Measurements from ENCODE around the gene SMURF2.

Gene SMURF2

DNA sequence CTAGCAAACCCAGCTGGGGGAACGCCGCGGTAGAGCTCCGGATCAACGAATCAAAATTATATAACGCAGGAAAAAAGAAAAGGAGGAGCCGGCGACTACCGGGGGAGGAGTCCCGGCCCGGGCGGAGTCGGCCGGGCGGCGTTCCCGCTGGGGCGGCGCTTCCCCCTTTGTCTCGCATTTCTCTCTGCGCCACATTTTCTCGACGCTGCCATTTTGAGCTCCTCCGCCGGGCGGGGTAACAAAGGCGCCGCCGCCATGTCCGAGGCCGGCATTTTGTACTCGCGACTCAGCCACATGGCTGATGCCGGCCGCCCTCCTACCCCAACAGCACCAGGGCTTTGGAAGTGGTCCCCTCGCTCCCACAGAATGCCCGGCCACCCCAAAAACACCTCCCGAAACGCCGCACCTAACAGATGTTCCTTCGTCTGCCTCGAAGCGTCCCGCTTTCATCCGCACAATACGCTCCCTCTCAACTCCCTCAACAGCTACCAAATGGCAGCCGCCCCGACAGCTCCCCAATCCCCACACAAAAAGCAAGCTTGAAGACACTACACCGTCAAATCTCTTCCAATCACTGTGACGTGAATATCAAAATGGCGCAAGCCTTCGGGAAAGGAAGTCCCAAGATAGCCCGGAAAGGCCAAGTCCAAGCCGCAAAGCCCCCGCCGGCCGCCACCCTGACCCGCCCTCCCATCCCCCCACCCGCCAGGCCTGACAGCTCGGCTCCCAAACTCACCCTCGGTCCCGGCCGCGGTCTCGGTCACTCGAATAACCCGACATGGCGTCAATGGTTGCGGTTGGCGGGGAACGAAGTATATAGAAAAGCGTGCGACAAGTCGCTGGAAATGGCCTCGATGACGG is 156.5 kb downstream of the SMURF2 start:
- DNase-seq, result peak in 57 of 58 donors; percentile 38 to 91 (median 81)

DNA sequence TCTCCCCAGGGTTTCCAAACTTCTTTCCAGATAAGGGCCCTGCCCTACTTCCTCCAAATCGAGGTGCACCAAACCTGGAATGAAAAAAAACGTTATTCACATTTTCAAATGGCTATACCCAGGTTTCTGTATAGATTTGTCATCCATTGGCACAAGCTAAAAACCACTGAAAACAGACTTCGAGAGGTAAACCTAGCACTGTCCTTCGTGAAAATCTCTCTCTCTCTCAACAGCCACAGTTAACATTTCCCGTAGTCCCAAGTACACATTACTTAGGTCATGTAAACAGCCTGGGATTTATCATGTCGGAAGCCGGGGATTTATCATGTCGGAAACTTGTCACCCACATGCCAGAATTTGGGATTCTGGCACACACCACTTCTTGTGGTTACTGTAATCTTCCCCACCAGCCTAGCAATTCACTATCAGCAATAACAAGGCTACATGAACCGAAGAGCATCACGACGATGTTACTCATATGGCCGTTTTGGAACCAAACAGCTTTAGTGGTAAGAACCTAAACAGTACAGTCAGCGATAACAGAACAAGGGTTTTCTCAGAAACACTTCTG is 157.3 kb downstream of the SMURF2 start:
- no peak for DNase-seq

GRCh38 chr17:64503821-64504768 is 158.0 kb downstream of the SMURF2 start:
- DNase-seq, result no peak

GRCh38 chr17:64503341-64503740 is 158.8 kb downstream of the SMURF2 start:
- DNase-seq, result no peak

- no peak for DNase-seq
These were observed 159.3 kb downstream of the SMURF2 start for GRCh38 chr17:64502809-64503208.

GRCh38 chr17:64502021-64502420 is 160.1 kb downstream of the SMURF2 start:
- no peak for DNase-seq

DNA sequence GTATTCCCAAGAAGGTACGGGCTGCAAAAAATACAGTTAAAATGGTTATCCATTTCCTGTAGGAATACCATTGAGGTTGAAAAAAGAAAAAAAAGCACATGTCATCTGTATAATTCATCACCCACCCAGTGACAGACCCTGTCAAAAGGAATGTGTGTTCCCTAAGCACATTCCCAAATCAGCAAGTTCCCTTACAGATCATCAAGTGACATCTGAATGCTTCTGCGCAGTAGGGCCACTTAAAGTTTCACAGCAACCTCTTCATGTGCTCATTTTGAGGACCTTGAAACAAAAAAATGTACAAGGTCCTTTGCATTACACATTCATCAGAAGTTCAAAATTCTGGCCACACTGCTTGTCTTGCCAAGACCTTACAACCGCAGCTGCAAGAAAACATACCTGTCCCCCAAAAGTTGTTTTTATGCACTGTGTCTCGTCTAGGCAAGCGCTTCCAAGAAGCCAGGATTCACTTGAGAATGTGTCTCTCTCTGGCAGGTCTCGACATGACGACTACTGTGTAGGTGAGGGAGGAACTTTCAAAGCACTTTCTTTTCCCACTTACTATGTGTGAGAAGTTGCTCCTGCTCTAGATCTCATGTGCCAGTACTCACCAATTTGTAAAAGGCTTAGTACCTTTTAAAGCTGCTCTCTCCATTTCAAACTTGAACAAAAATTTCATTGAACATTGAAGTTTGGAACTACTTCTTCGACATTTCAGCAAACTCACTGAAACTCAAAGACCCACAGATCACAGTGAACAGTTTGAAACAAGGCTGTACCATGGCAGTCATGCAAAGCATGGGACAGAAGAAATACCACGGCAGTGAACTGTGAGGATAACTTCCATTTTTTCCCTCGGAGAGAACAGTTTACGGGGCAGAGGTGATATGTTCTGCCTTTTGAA is 161.0 kb downstream of the SMURF2 start:
- DNase-seq, result no peak

DNA sequence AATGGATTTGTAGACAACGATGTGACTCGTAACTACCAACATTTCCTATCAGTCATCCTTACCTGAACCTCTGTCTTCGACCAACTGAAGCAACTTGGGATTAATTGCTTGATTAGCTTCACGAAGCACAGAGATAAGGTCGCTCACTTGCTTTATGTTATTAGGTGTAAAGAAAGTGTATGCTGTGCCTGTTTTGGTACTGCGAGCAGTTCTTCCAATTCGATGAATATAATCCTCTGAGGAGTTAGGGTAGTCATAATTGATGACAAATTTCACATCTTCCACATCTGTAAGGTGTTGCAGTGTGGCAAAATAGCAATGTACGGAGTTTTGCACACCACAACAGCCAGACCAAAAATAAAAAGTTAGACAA is 161.6 kb downstream of the SMURF2 start:
- no peak for DNase-seq

DNA sequence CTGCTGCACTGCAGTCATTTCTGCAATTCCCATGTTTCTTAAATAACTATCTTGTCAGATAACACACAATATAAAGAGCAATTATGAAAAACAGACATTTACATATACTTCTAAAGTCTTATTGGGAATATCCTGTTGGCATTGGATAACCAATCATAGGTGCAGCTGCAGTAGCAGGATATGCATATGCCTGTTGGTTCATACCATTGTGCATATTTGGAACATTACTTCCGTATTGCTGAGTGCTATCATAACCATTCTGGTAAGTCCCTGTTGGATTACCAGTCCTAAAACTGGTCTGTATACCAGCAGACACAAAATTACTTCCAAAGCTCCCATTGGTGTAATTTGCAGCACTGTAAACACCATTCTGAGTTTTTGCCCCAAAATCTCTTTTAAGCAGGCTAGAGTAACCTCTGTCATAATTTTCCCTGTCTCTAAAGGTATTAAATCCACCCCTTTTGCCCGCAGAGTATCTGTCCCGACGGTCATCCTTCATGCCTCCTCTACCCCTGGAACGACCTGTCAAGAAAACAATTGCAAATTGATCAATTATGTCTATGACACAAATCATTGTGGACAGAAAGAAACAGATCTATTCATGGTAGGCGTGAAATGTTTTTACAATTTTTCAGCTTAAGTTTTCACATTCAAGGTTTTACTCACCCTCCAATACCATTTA is 162.2 kb downstream of the SMURF2 start:
- no peak for DNase-seq

DNA sequence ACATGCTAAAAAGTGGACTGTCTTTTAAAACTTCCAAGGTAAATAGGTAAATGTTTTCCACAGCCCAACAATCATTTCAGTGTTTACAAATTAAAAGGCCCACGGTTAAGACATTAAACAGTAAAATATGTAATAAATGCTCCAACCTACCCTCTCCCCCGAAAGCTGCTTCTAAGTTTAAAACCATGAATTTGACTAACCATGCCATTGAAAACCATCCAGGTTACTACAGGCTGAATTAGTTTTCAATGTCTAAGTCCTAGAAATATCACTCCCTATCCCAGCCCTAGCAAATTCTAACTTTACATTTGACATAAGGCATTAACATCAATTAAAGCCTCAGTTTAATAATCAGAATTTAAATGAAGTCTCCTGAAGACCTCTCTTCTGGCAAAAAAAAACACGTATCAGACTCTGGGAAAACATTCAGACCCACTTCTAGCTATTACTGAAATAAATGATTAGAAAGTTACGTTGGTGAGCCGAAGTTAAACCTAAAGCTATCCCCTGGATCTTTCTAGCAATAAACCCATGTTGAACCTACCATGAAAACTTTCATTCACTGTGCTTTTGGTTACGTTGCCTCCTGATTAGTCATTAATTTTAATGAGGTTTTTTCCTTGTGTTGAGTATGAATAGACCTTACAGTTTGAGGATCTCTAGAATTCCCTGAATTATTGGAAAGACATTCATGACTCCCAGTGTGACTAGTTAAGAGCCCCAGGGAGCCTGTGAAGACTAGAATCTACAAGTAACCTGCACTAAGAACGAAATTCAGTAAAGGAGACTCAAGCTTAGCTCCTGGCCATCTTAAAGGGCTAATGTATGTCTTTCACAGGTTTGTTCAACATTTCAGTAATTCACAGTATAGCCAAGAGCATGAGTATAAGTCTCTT is 163.6 kb downstream of the SMURF2 start:
- no peak for DNase-seq

GRCh38 chr17:64497565-64498035 is 164.5 kb downstream of the SMURF2 start:
- peak in 3 of 58 donors; percentile 8 to 36 (median 12) for DNase-seq

DNA sequence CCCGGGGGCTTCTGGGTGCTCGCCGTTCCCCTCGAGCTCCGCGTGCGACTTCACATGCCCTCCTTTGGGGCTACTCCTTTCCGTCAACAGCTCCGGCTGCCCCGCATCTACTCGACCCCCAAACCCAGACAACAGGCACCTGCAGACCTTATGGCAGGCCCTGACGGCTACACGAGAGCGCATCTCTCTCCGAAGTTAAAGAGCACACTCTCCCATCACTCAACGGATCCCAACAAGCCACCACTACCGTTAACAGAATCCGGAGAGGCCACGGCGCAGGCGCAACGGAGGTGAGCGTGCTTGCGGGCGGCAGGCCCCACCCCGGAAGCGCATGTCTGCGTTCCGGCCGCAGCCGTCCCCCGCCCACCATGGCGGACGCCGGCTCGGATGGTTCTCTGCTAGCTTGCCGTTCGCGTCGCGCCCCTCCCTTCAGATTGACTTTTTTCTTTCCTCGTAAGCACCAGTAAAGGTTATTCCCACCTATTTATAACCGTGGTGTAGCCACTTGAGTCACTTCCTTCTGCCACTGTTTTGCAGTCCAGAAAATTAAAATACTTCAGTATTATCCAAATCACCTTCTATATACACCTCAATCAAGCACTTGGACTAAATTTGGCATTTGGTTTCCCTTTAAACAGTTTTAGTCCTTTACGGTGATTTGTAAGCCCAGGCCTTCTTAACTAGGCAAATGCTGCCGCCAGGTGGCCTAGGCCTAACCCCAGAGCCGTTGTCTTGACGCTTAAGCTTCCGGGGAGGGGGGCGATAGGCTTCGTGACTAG is 165.1 kb downstream of the SMURF2 start, which contains the start of gene POLG2:
POLG2 (minus strand) TSS at position 269 of the 779 bp plus-strand sequence; CDS start at position 183, 86 bp downstream.
- DNase-seq, result peak; percentile 36 to 94 (median 83)

- peak in 2 of 58 donors; percentile 48 to 54 for DNase-seq
These were observed 165.7 kb downstream of the SMURF2 start for GRCh38 chr17:64496348-64496785.

Data from anterior cingulate cortex (tissue), 58 donors.